Sigmoid colon (tissue), 7 donors: Measurements from ENCODE around the gene GFM1. TPM values are rescaled to one million over a fixed set of nuclear protein-coding genes. Genes with fewer than 3 reads are reported as not detected.

Experiments
- DNase-seq: peaks from one replicate; pipeline ENCODE4 v3.0.0-alpha.2; 2019
- H3K27ac ChIP-seq, 4 donors: fragments of 200-600 bp; sonication (generic); one replicate each; pipeline ENCODE4 v1.5.1; 2016 to 2019; ENCODE audit warnings: mild to moderate bottlenecking in 1 of 4
- H3K27me3 ChIP-seq, 3 donors: fragments of 200-600 bp; sonication (generic); one replicate each; pipeline ENCODE4 v1.5.1; 2019; ENCODE audit warnings: mild to moderate bottlenecking in 1 of 3
- H3K36me3 ChIP-seq, 4 donors: fragments of 200-600 bp; sonication (generic); one replicate each; pipeline ENCODE4 v1.5.1; 2016 to 2019
- H3K4me1 ChIP-seq, 4 donors: fragments of 200-600 bp; sonication (generic); one replicate each; pipeline ENCODE4 v1.5.1; 2017 to 2019
- H3K4me3 ChIP-seq, 4 donors: fragments of 200-600 bp; sonication (generic); one replicate each; pipeline ENCODE4 v1.5.1; 2017 to 2019; ENCODE audit warnings: mild to moderate bottlenecking in 2 of 4, moderate library complexity in 1 of 4
- H3K9me3 ChIP-seq, 4 donors: fragments of 200-600 bp in 3 of 4; sonication (generic) in 3 of 4; one replicate each; pipeline versions ENCODE4 v1.5.1 to v1.6.1; 2013 to 2019
- CTCF ChIP-seq, 4 experiments: fragments of 450-650 bp in 3 of 4; fragments of 200-600 bp in 1 of 4; IDR thresholded peaks; one replicate each; pipeline ENCODE4 v1.5.1; 2016 to 2019; ENCODE audit warnings: antibody characterized with exemption in 4 of 4, mild to moderate bottlenecking in 3 of 4, moderate library complexity in 2 of 4
- EP300 ChIP-seq, 4 donors: sonication (generic); formaldehyde crosslinking; IDR thresholded peaks; one replicate each; pipeline ENCODE4 v1.6.1; 2017; ENCODE audit warnings: antibody characterized with exemption in 4 of 4
- POLR2A ChIP-seq, 2 donors: fragments of 450-650 bp; IDR thresholded peaks; one replicate each; pipeline ENCODE4 v1.6.1; 2016; ENCODE audit warnings: antibody characterized with exemption in 2 of 2, mild to moderate bottlenecking in 2 of 2, moderate library complexity in 2 of 2
- POLR2AphosphoS5 ChIP-seq, 4 donors: sonication (generic); formaldehyde crosslinking; IDR thresholded peaks; one replicate each; pipeline ENCODE4 v1.6.1; 2017; ENCODE audit warnings: antibody characterized with exemption in 4 of 4
- WGBS, 2 donors: extraction: QIAGEN DNeasy Blood & Tissue Kit; methylation state at CpG; one replicate each; pipeline ENCODE4 v1.1.7; 2013; 5-methylcytosine and 5-hydroxymethylcytosine counted together
- intact Hi-C: fragments of 100-400 bp; cut with DNase I; formaldehyde crosslinking; loops from one replicate; pipeline ENCODE4 v1.15.1; 2023
- polyA plus RNA-seq, 3 donors: library from polyadenylated mRNA; stranded (reverse); fragments of 200-250 nt; gene quantifications; one replicate each; pipeline ENCODE4 v1.2.3, GENCODE V29; 2013
- total RNA-seq, 4 donors: library from RNA; depleted of rRNA; stranded (reverse); fragments of >200 nt; gene quantifications; one replicate each; pipeline ENCODE4 v1.1.0, GENCODE V29; 2016
- donor health status: healthy with polysubstance abuse.
- donor health status: Bipolar disorder and iron deficiency.
- donor health status: healthy.

Gene GFM1
- total and polyA plus RNA-seq, 7 donors, result 10.2 to 56.2 (median 32.7) TPM

- 81 to 86% methylated on average over 4 of the region's 4 CpGs for WGBS, 2 donors
- no peaks in the 10 kb centered on the region for H3K27me3 ChIP-seq
- no peak overlapping the region for H3K4me3 ChIP-seq
- TF ChIP-seq POLR2A (IDR thresholded peaks at IDR 0.05), result no peak
- no peak for TF ChIP-seq CTCF (IDR thresholded peaks at IDR 0.05)
- no peak for TF ChIP-seq POLR2AphosphoS5 (IDR thresholded peaks at IDR 0.05)
- TF ChIP-seq EP300 (IDR thresholded peaks at IDR 0.05), result no peak
- no peak overlapping the region for H3K27ac ChIP-seq
- no peak for DNase-seq
- H3K4me1 ChIP-seq, result no peaks in the 10 kb centered on the region
- intact Hi-C loops, result no loop called here
- peaks cover 0 to 5% (median 2%) of the 10 kb centered on the region in 4 donors for H3K36me3 ChIP-seq
- H3K9me3 ChIP-seq, result no peaks in the 10 kb centered on the region
Measured at GRCh38 chr3:158701420-158702065, 57.2 kb downstream of the GFM1 start.

GRCh38 chr3:158702815-158703481 lies 58.6 kb downstream of the GFM1 start:
- H3K27me3 ChIP-seq, result no peaks in the 10 kb centered on the region
- no peaks in the 10 kb centered on the region for H3K9me3 ChIP-seq
- WGBS, 2 donors, result 81 to 87% methylated on average over 4 of the region's 4 CpGs
- no peak overlapping the region for H3K27ac ChIP-seq
- H3K36me3 ChIP-seq, result peaks cover 0 to 13% (median 7%) of the 10 kb centered on the region in 4 donors
- DNase-seq, result no peak
- H3K4me1 ChIP-seq, result no peaks in the 10 kb centered on the region
- TF ChIP-seq CTCF (IDR thresholded peaks at IDR 0.05), result no peak
- no peak for TF ChIP-seq EP300 (IDR thresholded peaks at IDR 0.05)
- TF ChIP-seq POLR2AphosphoS5 (IDR thresholded peaks at IDR 0.05), result no peak
- TF ChIP-seq POLR2A (IDR thresholded peaks at IDR 0.05), result no peak
- intact Hi-C loops, result no loop called here
- no peak overlapping the region for H3K4me3 ChIP-seq

GRCh38 chr3:158703566-158703965 lies 59.2 kb downstream of the GFM1 start:
- Histone ChIP-seq H3K4me3 (no peak overlapping the region), H3K27ac (no peak overlapping the region), H3K36me3 (peaks cover 0 to 19% (median 9%) of the 10 kb centered on the region in 4 donors), H3K4me1 (no peaks in the 10 kb centered on the region), H3K27me3 (no peaks in the 10 kb centered on the region), H3K9me3 (no peaks in the 10 kb centered on the region)
- 92 to 98% methylated on average over 1 of the region's 1 CpG for WGBS, 2 donors
- no peak for DNase-seq
- intact Hi-C loops, result no loop called here
- no peak for TF ChIP-seq EP300 (IDR thresholded peaks at IDR 0.05)
- TF ChIP-seq POLR2A (IDR thresholded peaks at IDR 0.05), result no peak

- Histone ChIP-seq H3K27me3 (no peaks in the 10 kb centered on the region), H3K9me3 (no peaks in the 10 kb centered on the region), H3K36me3 (peaks cover 0 to 35% (median 9%) of the 10 kb centered on the region in 4 donors), H3K4me3 (no peak overlapping the region), H3K4me1 (peaks cover 0 to 26% (median 15%) of the 10 kb centered on the region in 4 donors), H3K27ac (peak overlapping the region in 1 of 4 donors; percentile 38)
- intact Hi-C loops, result no loop called here
- no peak for DNase-seq
- TF ChIP-seq POLR2AphosphoS5 (IDR thresholded peaks at IDR 0.05) (no peak), POLR2A (IDR thresholded peaks at IDR 0.05) (no peak), EP300 (IDR thresholded peaks at IDR 0.05) (no peak), CTCF (IDR thresholded peaks at IDR 0.05) (no peak)
- 85 to 90% methylated on average over 4 of the region's 4 CpGs for WGBS, 2 donors
Measured at GRCh38 chr3:158709666-158710083, 65.3 kb downstream of the GFM1 start.

GRCh38 chr3:158710601-158711000 lies 66.3 kb downstream of the GFM1 start:
- Histone ChIP-seq H3K27me3 (no peaks in the 10 kb centered on the region), H3K9me3 (no peaks in the 10 kb centered on the region), H3K4me3 (no peak overlapping the region), H3K4me1 (peaks cover 0 to 26% (median 15%) of the 10 kb centered on the region in 4 donors), H3K27ac (no peak overlapping the region), H3K36me3 (peaks cover 0 to 35% (median 7%) of the 10 kb centered on the region in 4 donors)
- intact Hi-C loops, result no loop called here
- no peak for DNase-seq
- TF ChIP-seq POLR2A (IDR thresholded peaks at IDR 0.05) (no peak), CTCF (IDR thresholded peaks at IDR 0.05) (no peak), POLR2AphosphoS5 (IDR thresholded peaks at IDR 0.05) (no peak), EP300 (IDR thresholded peaks at IDR 0.05) (no peak)
- WGBS, 2 donors, result 83 to 89% methylated on average over 4 of the region's 4 CpGs
